Measurements from ENCODE around the gene EXOC8.
"Not testable (repeated sequence)": the region's sequence is repeated elsewhere in the genome, so short reads cannot be mapped to it uniquely, and the experiment has no call there.

Gene EXOC8

DNA sequence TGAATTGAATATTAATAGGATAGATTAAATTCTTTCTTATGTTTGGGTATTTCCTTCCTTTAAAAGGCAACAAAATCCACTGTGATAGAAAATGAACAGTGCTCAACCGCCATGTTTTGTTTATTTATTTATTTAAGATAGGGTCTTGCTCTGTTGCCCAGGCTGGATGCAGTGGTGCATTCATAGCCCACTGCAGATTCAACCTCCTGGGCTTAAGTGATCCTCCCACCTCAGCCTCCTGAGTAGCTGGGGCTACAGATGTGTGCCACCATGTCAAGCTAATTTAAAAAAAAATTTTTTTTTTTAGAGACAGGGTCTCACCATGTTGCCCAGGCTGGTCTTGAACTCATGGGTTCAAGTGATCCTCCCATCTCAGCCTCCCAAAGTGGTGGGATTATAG lies 11.2 kb upstream of the EXOC8 start:
- DNase-seq, result not testable (repeated sequence)

DNA sequence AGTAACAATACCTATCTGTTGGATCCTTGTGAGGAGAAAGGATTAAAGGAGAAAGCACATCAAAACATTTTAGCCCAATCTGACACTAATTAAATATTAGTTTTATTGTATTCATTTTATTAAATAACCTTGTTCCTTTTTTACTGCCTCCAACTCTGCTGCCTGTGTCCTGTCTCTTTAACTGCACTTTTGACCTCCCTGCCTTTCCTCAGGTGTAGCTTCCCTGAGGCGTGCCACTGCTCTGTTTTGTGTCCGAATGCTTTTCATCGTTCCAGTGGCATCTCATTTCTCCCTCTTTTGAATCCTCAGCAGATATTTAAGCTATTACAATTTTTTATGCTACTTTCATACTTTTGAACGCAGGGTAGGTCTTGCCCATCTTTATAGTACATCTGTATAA lies 10.8 kb upstream of the EXOC8 start:
- no peak for DNase-seq

DNA sequence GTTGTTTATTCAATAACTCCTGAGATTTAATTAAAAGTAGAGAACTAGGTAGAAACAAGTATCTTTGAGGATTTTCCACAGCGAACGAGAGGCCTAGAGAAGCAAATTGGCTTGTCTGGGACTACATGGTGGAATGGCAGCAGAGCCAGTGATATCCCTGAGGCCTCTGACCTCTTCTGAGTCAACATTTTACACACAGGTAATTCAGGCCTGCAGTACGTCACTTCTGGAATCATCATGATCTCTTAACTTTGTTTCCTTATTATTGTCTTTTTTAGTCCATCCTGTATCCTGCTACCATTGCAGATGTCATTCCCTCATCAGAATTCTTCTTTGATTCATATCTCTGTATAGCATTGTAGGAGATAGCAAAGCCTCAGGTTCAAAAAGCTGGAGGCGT lies 10.3 kb upstream of the EXOC8 start:
- DNase-seq, result no peak

DNA sequence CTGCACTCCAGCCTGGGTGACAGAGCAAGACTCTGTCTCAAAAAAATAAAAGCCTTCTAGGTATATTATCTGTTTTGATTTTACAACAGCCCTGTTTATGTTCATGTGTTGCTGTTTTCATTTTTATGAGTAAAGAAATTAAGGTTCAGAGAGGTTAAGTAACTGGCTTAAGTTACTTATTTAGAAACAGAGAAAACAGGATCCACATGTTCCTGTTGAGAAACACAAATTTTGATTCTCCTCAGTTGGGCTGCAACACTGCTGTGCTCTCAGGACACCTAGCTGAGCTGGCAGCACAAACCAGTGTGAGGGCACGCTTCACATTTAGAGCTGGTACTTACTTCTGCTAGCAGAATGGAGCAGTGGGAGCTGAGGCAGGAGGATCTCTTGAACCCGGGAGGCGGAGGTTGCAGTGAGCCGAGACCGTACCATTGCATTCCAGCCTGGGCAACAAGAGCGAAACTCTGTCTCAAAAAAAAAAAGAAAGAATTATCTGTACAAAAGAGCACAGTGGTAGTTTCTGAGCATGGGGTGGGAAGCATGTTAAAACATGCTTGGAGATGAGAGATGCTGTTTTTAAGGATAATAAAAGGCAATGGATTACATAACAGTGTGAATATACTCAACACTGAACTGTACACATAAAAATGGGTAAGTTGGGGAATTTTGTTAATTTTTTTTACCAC lies 2.8 kb upstream of the EXOC8 start:
- no peak for DNase-seq

DNA sequence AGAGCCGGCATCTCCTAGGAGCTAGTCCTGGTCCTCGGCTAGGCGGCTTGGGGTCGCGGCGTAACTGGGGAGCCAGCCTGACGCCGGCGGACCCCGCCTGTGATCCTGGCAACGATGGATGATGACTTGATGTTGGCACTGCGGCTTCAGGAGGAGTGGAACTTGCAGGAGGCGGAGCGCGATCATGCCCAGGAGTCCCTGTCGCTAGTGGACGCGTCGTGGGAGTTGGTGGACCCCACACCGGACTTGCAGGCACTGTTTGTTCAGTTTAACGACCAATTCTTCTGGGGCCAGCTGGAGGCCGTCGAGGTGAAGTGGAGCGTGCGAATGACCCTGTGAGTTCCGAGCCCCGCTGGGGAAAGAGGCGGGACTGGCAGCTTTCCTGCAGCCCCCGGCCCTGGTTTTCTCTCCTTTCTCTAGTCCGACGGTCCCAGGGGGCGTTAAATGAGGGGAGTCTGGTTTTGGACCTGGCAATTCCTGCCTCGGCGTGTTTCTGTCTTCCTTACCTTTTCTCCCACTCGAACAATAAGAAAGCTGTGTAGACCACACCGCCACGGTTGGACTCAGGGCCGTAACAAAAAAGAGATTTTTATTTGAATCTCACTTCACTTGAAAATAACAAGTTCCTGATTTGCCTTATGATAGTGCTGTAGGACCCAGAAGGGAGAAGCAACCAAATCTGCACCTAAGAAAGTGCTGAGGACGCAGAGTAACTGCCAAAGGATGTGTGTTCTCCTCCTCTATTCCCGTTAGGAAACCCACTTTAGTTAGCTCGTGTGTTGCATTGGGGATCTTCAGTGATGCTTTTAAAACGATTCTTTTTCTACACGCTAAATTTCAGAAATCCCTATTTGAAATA lies 847 bp upstream of the EXOC8 start, which contains the start of gene SPRTN:
Gene SPRTN (plus strand): TSS at position 24 of the 859 bp plus-strand sequence. CDS start 91 bp downstream, at position 115.
- DNase-seq, result no peak

DNA sequence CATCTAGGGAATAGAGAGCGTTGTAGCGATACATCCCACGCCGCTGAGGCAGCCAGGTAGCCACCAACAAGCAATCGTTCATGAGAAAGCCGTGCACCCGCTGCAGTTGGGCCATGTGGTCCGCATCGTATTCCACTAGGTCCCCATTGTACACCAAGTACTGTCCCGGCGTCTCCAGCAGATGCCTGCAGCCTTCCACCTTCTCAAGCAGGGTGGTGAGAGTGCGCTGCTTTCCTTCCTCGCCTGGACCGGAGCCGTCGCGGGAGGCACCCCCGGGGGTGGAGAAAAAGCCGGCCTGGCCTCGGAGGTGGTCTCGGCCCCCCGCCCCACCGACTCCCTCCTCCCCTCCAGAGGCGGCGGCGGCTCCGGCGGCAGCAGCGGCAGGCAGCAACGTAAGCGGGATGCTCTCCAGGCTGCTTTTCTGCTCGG lies 595 bp downstream of the EXOC8 start:
- no peak for DNase-seq

DNA sequence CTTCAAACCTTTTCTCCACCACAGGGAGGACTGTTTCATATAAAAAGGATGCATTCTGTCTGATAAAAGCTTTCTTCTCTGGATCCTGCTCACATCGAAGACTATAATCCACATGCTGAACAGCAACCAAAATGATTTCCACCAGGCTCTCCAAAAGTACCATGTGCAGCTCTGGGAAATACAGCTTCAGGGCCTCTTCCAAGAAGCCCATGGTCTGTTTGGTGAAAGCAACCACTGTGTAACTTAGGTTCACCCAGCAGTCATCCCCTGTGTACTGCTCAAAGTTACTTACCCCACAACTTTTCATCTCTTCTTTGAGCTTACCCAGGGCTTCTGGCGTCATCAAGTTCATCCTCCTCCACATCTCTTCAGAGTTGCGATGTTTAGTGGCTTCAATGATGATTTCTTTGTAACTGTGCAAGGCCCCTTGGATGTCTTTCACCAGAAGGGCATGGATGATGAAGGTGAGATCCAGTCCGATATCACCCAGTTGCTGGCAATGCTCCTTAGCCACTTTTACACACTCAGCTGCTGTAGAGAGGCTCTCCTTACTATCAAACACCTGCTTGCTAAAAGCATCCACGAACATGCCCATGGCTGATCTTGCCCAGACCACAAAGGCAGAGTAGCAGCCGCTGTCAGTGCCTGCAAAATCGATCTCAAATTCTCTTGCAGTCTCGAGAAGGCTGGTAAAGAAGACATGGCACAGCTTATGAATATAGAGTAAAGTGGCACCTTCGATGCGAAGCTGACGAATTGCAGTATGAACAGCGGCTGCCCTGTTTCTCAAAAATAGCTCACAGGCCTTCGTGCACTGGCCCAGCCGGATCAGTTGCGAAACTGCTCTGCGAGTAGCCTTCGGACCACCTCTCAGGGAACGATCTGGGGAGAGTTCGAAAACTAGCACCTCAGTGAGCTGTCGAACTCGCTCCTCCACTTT lies 1.7 kb downstream of the EXOC8 start:
- DNase-seq, result no peak

DNA sequence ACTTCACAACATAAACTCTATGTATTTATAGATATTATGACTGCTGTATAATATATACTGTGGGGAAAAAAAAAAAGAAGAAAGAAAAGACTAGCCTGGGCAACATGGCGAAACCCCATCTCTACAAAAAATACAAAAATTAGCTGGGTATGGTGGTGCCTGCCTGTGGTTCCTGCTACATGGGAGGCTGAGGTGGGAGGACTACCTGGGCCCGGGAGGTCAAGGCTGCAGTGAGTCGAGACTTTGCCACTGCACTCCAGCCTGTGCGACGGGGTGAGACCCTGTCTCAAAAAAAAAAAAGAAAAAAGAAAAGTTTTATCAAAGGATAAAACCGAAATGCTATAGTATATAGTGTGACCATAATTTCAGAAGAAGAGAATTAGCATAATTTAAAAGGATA lies 2.7 kb downstream of the EXOC8 start:
- no peak for DNase-seq

DNA sequence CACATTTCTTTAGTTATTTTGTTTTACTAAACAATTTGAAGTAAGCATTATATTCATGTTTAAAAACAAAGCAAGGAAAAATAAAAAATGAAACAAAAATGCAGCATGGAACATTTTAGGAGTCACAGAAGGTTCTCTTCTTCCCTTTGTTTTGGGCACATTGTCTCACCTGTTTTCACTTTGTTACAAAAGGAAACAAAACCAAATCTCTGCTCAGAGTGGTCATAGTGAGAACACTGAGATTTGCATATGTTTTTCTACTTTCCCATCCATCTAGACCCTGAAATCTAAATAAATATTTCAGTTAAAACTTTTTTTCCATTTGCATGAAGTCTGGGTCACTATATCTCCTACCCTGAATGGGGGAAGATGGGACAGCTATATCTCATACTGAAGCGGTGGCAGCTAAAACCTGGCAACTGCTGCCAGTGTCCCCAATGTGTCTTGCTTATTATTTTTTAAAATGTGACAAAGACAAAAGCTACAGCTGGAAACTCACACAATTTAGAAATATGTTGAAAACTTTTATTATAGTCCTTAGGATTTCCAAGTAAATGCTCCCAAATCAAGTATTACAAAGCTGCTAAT lies 3.5 kb downstream of the EXOC8 start:
- no peak for DNase-seq

DNA sequence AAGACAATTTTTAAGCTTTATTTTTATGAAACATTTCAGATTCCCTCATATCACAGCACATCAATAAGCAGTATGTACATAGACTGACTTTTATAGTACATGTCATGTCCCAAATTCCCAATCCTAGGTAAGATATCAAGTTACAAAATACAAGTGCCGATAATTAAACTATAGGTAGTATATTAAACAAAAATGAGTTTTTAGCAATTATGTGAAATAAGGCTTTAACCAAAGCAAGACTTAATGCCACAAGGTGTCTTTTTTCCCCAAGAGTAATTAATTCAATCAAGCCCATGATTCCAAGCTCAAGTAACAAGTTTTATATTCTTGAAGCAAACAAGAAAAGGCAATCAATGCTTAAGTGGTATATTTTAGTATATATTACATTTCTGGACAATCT lies 4.9 kb downstream of the EXOC8 start:
- no peak for DNase-seq

DNA sequence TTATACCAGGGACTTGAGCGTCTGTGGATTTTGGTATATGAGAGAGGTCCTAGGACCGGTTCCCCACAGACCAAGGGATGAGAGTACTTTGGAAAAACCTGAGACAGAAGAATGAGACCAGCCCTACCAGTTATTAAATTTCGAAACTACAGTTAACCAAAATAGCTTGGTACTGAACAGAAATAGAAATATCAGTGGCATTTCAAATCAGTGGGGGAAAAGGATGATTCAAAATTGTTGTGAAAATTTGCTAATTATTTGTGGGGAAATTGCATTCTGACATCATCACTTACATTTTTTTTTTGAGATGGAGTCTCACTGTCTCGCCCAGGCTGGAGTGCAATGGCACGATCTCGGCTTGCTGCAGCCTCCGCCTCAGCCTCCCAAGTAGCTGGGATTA lies 8.2 kb downstream of the EXOC8 start:
- no peak for DNase-seq

DNA sequence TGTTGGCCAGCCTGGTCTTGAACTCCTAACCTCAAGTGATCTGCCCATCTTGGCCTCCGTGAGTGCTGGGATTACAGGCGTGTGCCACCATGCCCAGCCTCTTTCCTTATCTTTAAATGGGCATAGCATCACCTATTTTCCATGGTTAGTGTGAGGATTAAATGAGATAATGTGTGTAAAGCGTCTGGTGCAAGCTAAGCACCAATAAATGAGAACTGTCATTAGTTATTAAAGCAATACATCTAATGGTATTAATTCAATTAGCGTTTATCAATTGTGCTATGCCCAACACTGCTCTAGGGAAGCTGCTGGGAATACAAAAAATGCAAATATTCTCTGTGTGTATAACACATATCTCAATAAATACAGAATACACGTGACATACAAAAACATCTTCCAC lies 10.0 kb downstream of the EXOC8 start:
- no peak for DNase-seq

DNA sequence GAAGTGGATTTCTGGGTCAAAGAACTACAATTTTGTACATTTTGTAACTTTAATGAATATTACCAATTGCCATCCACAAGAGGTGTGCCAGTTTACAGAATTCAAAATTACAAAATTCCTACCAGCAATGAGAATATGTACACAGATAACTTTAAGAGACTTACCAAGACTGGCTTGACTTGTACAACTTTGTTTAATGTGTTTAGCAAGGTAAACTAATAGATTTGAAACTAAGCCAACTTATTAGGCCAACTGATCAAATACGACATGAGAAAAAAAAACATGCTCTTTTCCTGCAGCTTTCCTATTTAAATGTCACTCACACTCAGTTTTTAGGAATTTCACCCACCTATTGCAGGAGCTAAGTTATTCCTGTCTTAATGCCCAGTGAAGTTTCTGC lies 11.4 kb downstream of the EXOC8 start:
- DNase-seq, result no peak

DNA sequence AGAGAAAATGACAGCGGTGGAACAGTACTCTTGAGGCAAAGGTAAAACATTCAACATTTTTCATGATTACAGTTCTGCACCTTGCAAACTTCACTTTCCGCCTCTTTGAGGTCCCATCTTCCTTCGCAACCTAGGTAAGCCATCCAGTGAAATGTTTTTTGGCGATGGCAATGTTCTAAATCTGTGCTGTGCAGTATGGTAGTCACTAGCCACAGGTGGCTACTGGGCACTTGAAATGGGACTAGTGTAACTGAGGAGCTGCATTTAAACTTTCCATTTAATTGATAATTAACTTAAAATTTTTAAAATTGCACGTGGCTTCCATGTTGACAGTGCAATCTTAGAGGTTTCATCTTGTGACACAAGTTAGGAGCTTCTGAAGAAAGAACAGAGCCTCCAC lies 13.0 kb downstream of the EXOC8 start:
- no peak for DNase-seq

DNA sequence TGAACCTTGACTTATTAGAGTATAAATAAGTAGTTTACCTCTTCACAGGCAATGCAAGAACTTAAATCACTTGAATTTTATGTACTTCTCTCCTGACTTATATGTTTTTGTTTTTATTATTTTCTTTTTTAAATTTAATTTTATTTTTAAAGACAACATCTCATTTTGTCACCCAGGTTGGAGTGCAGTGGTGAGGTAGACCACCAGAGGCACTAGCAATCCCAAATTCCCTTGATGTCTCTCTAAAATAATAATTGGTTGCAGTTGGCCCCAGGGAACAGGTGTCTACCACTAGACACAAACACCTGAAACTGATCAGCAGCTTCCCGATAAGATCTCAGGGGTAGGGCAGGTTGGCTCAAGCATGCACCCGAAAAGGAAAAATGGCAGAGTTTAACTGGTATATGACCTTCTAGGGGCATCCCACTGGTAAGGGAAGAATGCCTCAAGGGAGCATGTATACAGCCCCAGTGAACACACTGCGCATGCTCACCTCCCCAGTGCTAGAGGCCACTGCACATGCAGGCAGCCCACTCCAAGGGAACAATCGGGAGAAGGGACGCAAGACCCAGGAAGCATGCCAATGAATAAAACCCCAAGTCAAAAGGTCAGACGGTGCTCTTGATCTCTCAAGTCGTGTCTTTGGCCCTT lies 14.6 kb downstream of the EXOC8 start:
- no peak for DNase-seq

DNA sequence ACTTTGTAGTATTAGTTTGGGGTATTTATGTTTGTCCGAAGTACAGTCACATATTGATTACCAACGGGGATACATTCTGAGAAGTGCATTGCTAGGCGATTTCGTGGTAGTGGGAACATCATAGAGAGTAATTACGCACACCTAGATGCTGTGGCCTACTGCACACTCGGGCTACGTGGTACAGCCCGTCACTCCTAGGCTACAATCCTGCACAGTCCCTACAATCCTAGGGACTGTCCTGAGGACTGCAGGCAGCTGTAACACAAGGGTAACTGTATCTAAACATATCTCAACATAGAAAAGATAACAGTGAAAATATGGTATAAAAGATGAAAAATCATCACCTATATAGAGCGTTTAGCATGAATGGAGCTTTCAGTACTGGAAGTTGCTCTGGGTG lies 18.6 kb downstream of the EXOC8 start:
- DNase-seq, result no peak

DNA sequence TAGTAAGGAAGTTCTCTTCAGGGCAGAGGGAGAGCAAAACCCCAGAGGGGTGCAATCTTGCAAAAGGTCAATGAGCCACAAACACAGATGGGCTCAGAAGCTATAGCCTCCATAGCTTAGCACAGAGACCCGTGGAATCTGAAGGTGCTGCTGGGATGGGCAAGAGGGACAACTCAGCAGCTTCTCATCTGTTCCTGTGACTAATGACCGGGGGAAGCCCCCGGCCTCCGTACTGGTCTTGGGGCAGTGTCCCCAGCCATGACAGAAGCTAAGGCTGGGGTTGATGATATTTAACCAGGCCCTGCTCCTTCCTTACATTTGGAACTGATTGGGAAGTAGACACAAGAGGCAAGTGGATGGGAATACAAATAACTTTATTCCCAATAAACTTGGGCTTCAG lies 19.1 kb downstream of the EXOC8 start:
- no peak for DNase-seq

DNA sequence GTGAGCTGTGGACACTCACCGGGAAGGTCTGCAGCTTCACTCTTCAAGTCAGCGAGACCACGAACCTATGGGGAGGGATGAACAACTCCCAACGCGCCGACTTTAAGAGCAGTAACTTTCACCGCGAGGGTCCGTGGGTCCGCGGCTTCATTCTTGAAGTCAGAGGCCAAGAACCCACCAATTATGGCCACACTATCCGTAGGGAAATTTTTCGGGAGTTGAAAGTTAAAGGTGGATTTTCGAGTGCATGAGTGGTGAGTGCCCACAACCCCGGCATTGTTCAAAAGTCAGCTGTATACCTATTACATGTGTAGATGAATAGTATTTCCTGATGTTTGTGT lies 19.7 kb downstream of the EXOC8 start:
- no peak for DNase-seq

DNA sequence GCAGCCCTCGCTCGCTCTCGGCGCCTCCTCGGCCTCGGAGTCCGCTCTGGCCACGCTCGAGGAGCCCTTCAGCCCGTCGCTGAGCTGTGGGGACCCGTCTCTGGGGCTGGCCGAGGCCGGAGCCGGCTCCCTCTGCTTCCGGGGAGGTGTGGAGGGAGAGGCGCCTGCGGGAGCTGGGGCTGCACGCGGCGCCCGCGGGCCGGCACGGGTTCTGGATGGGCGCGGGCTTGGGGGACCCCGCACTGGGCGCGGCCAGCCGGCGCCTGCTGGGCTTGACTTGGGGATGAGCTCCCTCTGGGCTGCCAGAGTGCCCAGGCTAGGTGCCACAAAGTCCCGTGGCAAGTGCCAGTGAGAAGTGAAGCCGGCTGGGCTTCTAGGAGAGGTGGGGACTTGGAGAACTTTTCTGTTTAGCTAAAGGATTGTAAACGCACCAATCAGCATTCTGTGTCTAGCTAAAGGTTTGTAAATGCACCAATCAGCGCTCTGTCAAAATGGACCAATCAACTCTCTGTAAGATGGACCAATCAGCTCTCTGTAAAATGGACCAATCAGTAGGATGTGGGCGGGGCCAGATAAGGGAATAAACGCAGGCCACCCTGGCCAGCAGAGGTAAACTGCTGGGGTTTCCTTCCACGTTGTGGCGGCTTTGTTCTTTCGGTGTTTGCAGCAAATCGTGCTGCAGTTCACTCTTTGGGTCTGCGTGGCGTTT lies 20.2 kb downstream of the EXOC8 start:
- no peak for DNase-seq

DNA sequence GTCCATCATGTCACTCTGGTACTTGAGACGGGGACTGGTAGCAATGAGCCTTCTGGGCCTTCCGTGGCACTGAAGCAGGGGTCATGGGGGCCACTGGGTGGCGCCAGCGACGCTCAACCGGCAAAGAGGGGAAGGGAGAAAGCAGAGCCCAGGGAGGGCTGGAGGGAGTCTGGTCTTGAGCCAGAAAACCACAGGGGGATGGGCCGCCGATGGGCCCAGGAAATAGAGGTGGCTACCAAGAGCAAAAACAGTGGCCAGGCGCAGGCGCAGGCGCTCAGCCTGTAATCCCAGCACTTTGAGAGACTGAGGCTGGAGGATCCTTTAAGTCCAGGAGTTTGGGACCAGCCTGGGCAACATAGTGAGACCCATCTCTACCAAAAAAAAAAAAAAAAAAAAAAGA lies 21.8 kb downstream of the EXOC8 start:
- DNase-seq, result peak; percentile 27

DNA sequence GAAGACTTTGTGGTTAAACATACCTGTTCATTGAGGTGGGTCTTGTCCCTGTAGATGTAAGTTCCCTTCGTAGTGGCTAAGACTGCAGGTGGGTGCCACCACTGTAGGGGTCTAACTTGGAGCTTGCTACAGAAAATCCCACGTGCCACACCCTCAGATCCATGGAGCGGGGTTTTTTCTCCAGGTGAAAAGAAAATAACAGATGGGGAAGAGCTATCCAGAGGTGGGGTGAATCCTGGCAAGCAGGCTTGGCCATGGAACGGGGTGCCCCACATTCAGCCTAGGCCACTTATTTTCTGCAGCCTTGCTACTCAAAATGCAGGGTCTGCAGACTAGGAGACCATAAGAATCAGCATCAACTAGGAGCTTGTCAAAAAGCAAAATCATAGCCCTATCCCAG lies 24.0 kb downstream of the EXOC8 start:
- no peak for DNase-seq

DNA sequence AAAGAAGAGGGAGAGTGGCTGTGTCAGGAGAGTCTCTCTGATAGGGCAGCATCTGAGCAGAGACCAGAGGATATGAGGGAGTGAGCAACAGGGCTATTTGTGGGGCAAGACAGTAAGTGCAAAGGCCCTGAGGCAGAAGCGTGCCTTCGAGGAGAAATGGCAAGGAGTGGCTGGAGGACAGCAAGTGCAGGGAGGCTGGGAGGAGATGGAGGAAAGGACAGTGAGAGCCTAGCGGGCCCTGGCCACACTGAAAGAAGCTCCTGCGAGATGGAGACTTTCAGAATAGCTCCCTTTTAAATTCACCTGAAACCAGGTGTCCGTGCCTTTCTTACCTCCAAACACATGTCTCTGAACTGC lies 25.2 kb downstream of the EXOC8 start:
- DNase-seq, result no peak

Data from stimulated activated CD4-positive, alpha-beta T cell treated with anti-CD3 and anti-CD28 coated beads, Interleukin-4, amount 100 ng/mL, for 24 hours (primary cell).